HCT116 (cell line): ENCODE results near the gene RASL11A.

Experiments
- EZH2 ChIP-seq: fragments of 200-600 bp; sonication (generic); IDR thresholded peaks from 2 replicates; pipeline ENCODE4 v1.6.1; 2017; ENCODE audit warnings: antibody characterized with exemption, mixed run types
- RAD21 ChIP-seq: IDR thresholded peaks from 2 replicates; pipeline ENCODE4 v1.6.1; 2012; ENCODE audit warnings: low read depth, mild to moderate bottlenecking
- REST ChIP-seq: IDR thresholded peaks from 2 replicates; pipeline ENCODE4 v1.6.1; 2012; ENCODE audit warnings: low read depth
- SIN3A ChIP-seq: IDR thresholded peaks from 2 replicates; pipeline ENCODE4 v1.6.1; 2012; ENCODE audit warnings: low read depth
- TCF7L2 ChIP-seq: IDR thresholded peaks from 2 replicates; pipeline ENCODE4 v1.7.0; 2011; ENCODE audit warnings: borderline replicate concordance, inconsistent platforms; ENCODE audit not compliant: insufficient read depth, insufficient read length; ENCODE audit errors: extremely low read depth
- YY1 ChIP-seq: IDR thresholded peaks from 2 replicates; pipeline ENCODE4 v1.6.1; 2011; ENCODE audit warnings: low read length, low read depth, moderate library complexity, mild to moderate bottlenecking; ENCODE audit not compliant: insufficient replicate concordance; ENCODE audit errors: extremely low read depth
- ZFX ChIP-seq: fragments of 450-650 bp; IDR thresholded peaks from 2 replicates; pipeline ENCODE4 v1.6.1; 2017
- TF ChIP-seq, protein P1 (sequence below), 3 experiments: fragments of 200-600 bp in 1 of 3; sonication (generic) in 1 of 3; IDR thresholded peaks in 2 of 3; conservative IDR thresholded peaks in 1 of 3; 2 replicates each; pipeline ENCODE4 v1.5.1; 2012 to 2017; ENCODE audit warnings: low read depth in 2 of 3, low read length in 2 of 3, antibody characterized with exemption in 1 of 3, borderline replicate concordance in 1 of 3, control low read depth in 1 of 3, mild to moderate bottlenecking in 1 of 3, mixed read lengths in 1 of 3, mixed run types in 1 of 3, moderate library complexity in 1 of 3; ENCODE audit not compliant: insufficient read depth in 1 of 3

DNA sequence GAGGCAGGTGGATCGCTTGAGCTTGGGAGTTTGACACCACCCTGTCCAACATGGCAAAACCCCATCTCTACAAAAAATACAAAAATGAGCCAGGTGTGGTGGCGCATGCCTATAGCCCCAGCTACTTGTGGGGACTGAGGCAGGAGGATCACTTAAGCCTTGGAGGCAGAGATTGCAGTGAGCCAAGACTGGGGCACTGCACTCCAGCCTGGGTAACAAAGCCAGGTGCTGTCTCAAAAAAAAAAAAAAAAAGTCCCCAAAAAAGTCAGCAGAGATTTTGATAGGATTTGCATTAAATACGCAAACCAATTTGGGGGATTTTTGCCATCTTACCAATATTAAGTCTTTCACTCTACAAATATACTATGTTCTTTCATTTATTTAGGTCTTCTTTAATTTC is 41.0 kb upstream of the RASL11A start:
- TF ChIP-seq REST (no peak), EZH2 (no peak), SIN3A (no peak), RAD21 (no peak), ZFX (no peak), TCF7L2 (no peak), YY1 (no peak)
- TF ChIP-seq, protein P1, sequence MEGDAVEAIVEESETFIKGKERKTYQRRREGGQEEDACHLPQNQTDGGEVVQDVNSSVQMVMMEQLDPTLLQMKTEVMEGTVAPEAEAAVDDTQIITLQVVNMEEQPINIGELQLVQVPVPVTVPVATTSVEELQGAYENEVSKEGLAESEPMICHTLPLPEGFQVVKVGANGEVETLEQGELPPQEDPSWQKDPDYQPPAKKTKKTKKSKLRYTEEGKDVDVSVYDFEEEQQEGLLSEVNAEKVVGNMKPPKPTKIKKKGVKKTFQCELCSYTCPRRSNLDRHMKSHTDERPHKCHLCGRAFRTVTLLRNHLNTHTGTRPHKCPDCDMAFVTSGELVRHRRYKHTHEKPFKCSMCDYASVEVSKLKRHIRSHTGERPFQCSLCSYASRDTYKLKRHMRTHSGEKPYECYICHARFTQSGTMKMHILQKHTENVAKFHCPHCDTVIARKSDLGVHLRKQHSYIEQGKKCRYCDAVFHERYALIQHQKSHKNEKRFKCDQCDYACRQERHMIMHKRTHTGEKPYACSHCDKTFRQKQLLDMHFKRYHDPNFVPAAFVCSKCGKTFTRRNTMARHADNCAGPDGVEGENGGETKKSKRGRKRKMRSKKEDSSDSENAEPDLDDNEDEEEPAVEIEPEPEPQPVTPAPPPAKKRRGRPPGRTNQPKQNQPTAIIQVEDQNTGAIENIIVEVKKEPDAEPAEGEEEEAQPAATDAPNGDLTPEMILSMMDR (IDR thresholded peaks at IDR 0.05 in 2 of 3, conservative IDR thresholded peaks at IDR 0.05 in 1 of 3; ENCODE audit: borderline replicate concordance in 1 of 3, insufficient read depth in 1 of 3, low read depth in 2 of 3, low read length in 2 of 3): no peak
